HepG2 (cell line): ENCODE measurements around the gene SNX4. TPM values are rescaled to one million over a fixed set of nuclear protein-coding genes. Genes with fewer than 3 reads are reported as not detected.
"Not testable (repeated sequence)": the region's sequence is repeated elsewhere in the genome, so short reads cannot be mapped to it uniquely, and the experiment has no call there.

Source experiments
- ATAC-seq: fragments of 200-7000 bp; cut with Tn5 transposase; 3 replicates; pipeline ENCODE4 v1.9.1; 2020; ENCODE audit warnings: mild to moderate bottlenecking, moderate library complexity
- BruUV-seq: library from RNA; stranded (reverse); fragments of 400-500 nt; replicated peaks from 2 replicates; lab custom pipeline; 2021; lab: Mats Ljungman, UMichigan
- CTCF ChIA-PET: fragments of 300-600 bp; formaldehyde crosslinking; extraction: SDS; loops from one replicate; lab custom pipeline; 2021; ENCODE audit warnings: low total read pairs, inconsistent platforms, low intra/inter-chr PET ratio; lab: Yijun Ruan, JAX
- POLR2A ChIA-PET: fragments of 350-600 bp; sonication (Branson Sonifier 250); formaldehyde crosslinking; loops from one replicate; lab custom pipeline; 2020; ENCODE audit warnings: antibody characterized with exemption, inconsistent platforms; lab: Yijun Ruan, JAX
- DNase-seq: peaks from one replicate; pipeline ENCODE4 v3.0.0-alpha.2; 2015; ENCODE audit warnings: low spot score
- FAIRE-seq: peaks from 3 replicates; lab custom pipeline; 2011; peaks lifted over from hg19 to GRCh38; lab: Jason Lieb, UNC
- H2AFZ ChIP-seq: one replicate; pipeline ENCODE4 v1.6.1; 2011; ENCODE audit warnings: low read length, inconsistent platforms
- H3K27ac ChIP-seq: fragments of 300-600 bp; 3 replicates; pipeline ENCODE4 v1.8.0; 2011; ENCODE audit warnings: mixed run types, mild to moderate bottlenecking, mixed read lengths, low read length, inconsistent platforms; ENCODE audit not compliant: insufficient read depth; ENCODE audit errors: extremely low read length
- H3K27me3 ChIP-seq, 2 experiments: fragments of 200-600 bp in 1 of 2; 2 replicates in 1 of 2; 3 replicates in 1 of 2; pipeline versions ENCODE4 v1.6.0 to v1.8.0; 2011; ENCODE audit warnings: low read length in 2 of 2, mild to moderate bottlenecking in 2 of 2, moderate library complexity in 2 of 2, inconsistent platforms in 1 of 2; ENCODE audit not compliant: insufficient read depth in 2 of 2, control insufficient read depth in 1 of 2
- H3K36me3 ChIP-seq, 2 experiments: fragments of 200-600 bp in 1 of 2; replicated peaks in 1 of 2; 2 replicates in 1 of 2; 3 replicates in 1 of 2; pipeline versions ENCODE4 v1.5.1 to v1.8.0; 2011; ENCODE audit warnings: low read length in 2 of 2, inconsistent platforms in 1 of 2; ENCODE audit not compliant: insufficient read depth in 2 of 2, control insufficient read depth in 1 of 2
- H3K4me1 ChIP-seq: 2 replicates; pipeline ENCODE4 v1.5.1; 2012; ENCODE audit warnings: low read length, inconsistent platforms; ENCODE audit not compliant: insufficient read depth
- H3K4me2 ChIP-seq: 2 replicates; pipeline ENCODE4 v1.6.0; 2011; ENCODE audit warnings: low read depth, low read length, inconsistent platforms
- H3K4me3 ChIP-seq, 3 experiments: fragments of 200-600 bp in 1 of 3; sonication (generic), shearing (Covaris generic) in 1 of 3; replicated peaks in 1 of 3; 2 replicates each; pipeline ENCODE4 v1.5.1; 2011 to 2016; ENCODE audit warnings: low read length in 3 of 3, inconsistent platforms in 2 of 3, low read depth in 2 of 3, mild to moderate bottlenecking in 2 of 3, control low read depth in 1 of 3, mixed read lengths in 1 of 3; ENCODE audit not compliant: insufficient read depth in 1 of 3
- H3K79me2 ChIP-seq: one replicate; pipeline ENCODE4 v1.6.1; 2011; ENCODE audit warnings: low read length, inconsistent platforms; ENCODE audit not compliant: insufficient read depth
- H3K9ac ChIP-seq: 2 replicates; pipeline ENCODE4 v1.6.0; 2011; ENCODE audit warnings: mild to moderate bottlenecking, low read depth, low read length, inconsistent platforms; ENCODE audit not compliant: insufficient read depth
- H3K9me3 ChIP-seq: 2 replicates; pipeline ENCODE4 v1.5.1; 2012; ENCODE audit warnings: mild to moderate bottlenecking, low read length
- H4K20me1 ChIP-seq: 2 replicates; pipeline ENCODE4 v1.6.0; 2011; ENCODE audit warnings: inconsistent platforms, mild to moderate bottlenecking, low read length, moderate library complexity; ENCODE audit not compliant: insufficient read depth
- FOXO1 ChIP-seq: sonication (generic); formaldehyde crosslinking; IDR thresholded peaks from 2 replicates; pipeline ENCODE4 v1.4.0; 2020; ENCODE audit warnings: missing genetic modification reagents
- ZNF431 ChIP-seq: sonication (generic); formaldehyde crosslinking; IDR thresholded peaks from 2 replicates; pipeline ENCODE4 v1.9.0; 2022; ENCODE audit warnings: missing genetic modification reagents, low read depth, mild to moderate bottlenecking, borderline replicate concordance
- ZSCAN25 ChIP-seq: sonication (generic); formaldehyde crosslinking; IDR thresholded peaks from 2 replicates; pipeline ENCODE4 v1.8.0; 2022; ENCODE audit warnings: mild to moderate bottlenecking, missing genetic modification reagents
- WGBS: methylation state at CpG from one replicate; pipeline ENCODE4 v1.1.6; 2017; ENCODE audit warnings: low lambda C conversion rate; 5-methylcytosine and 5-hydroxymethylcytosine counted together
- in situ Hi-C: cut with HindIII; loops from 2 replicates; pipeline ENCODE4 v1.10.0; 2017; ENCODE audit warnings: low pct_unique_long_range_greater_than_20kb; ENCODE audit not compliant: extremely low pct_ligation_motif_present
- intact Hi-C: fragments of 100-400 bp; cut with micrococcal nuclease; formaldehyde crosslinking; loops from one replicate; pipeline ENCODE4 v1.10.0; 2022; ENCODE audit not compliant: unreplicated experiment
- polyA plus RNA-seq, 8 experiments: library from polyadenylated mRNA; depleted of rRNA in 3 of 8; stranded (reverse) in 7 of 8; unstranded in 1 of 8; fragments of >200 nt; fragmentation: Illumina TruSeq in 4 of 8; extraction: Trizol in 4 of 8; gene quantifications; 2 replicates each; pipeline versions ENCODE4 v1.2.1 to v1.2.3, GENCODE V29; 2011 to 2016; ENCODE audit warnings: low read depth in 4 of 8, missing spikeins in 1 of 8, mixed read lengths in 1 of 8; ENCODE audit not compliant: insufficient read depth in 1 of 8
- total RNA-seq, 5 experiments: library from RNA; depleted of rRNA; stranded (reverse); fragments of >200 nt; fragmentation: Illumina TruSeq; extraction: Trizol; gene quantifications; 2 replicates each; pipeline ENCODE4 v1.2.3, GENCODE V29; 2016; ENCODE audit warnings: low read depth in 1 of 5
- TF ChIP-seq, protein P1 (sequence below): sonication (generic); formaldehyde crosslinking; IDR thresholded peaks from 2 replicates; pipeline ENCODE4 v1.4.0; 2020; ENCODE audit warnings: missing genetic modification reagents, mild to moderate bottlenecking, borderline replicate concordance

The SNX4 gene
- total and polyA plus RNA-seq, 2 of the 13 experiments (the other 11 are each of a cell fraction or from before 2014, with no cell fraction given), result 18.1 to 73.6 TPM

DNA sequence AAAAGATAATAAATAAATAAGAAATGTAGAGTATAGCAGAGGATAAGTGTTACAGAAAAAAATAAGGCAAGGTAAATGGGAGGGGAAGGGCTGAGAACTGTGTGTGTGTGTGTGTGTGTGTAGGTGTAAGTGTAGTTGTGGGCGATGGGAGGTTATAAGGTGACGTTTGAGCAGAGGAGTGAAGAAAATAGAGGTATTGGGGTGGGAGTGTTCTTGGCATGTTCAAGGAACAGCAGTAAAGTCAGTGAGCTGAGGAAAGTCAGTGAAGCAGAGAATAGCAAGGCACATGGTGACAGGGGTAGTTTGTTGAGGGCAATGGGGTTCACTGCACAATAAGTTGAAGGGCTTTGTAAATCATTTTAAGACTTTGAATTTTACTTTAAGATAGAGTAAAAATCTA, 113.9 kb downstream of the SNX4 start (continued):
- no peak for TF ChIP-seq FOXO1 (CRISPR knock-in tag)
- no peak for TF ChIP-seq ZSCAN25 (CRISPR knock-in tag)

DNA sequence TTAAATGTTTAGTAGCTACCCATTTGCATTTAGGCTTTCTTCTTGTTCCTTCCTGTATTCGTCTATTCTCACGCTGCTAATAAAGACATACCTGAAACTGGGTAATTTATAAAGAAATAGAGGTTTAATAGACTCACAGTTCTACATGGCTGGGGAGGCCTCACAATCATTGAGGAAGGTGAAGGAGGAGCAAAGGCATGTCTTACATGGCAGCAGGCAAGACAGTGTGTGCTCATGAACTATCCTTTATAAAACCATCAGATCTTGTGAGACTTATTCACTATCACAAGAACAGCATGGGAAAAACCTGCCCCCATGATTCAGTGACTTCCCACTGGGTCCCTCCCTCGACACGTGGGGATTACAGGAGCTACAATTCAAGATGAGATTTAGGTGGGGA, 114.5 kb downstream of the SNX4 start:
- H3K27me3 ChIP-seq, H3K4me2 ChIP-seq, H2AFZ ChIP-seq, BruUV-seq, ATAC-seq, in situ Hi-C loops, FAIRE-seq, H3K27ac ChIP-seq, DNase-seq, POLR2A ChIA-PET, H3K9me3 ChIP-seq, H4K20me1 ChIP-seq, H3K79me2 ChIP-seq, H3K4me3 ChIP-seq, H3K36me3 ChIP-seq, H3K4me1 ChIP-seq, H3K9ac ChIP-seq, intact Hi-C loops, CTCF ChIA-PET: not testable (repeated sequence)
- 76% methylated on average over 4 of the region's 4 CpGs for WGBS
- 0 out of 2 replicates have a peak, but pooled peaks have one; percentile 47 for TF ChIP-seq ZNF431 (CRISPR knock-in tag)

DNA sequence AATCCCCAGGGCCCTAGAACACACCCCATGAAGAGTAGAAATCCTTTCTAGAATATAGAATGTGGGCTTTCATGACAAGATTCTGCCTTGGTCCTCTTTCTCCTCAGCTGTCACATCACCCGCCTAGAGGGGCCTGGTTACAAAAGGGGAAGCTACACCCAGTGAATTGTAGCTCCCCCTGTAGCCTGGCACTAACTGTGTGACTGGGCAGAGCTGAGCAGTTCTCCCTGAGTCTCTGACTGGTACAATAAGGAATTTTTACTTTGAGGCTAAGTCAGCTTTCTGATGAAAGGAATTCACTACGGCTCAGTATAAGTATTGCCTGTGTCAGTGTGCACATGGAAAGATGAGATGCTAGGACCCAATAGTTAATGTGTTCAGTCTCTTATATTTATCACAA, 116.2 kb downstream of the SNX4 start:
- CTCF ChIA-PET, result no interaction called here
- TF ChIP-seq, protein P1, sequence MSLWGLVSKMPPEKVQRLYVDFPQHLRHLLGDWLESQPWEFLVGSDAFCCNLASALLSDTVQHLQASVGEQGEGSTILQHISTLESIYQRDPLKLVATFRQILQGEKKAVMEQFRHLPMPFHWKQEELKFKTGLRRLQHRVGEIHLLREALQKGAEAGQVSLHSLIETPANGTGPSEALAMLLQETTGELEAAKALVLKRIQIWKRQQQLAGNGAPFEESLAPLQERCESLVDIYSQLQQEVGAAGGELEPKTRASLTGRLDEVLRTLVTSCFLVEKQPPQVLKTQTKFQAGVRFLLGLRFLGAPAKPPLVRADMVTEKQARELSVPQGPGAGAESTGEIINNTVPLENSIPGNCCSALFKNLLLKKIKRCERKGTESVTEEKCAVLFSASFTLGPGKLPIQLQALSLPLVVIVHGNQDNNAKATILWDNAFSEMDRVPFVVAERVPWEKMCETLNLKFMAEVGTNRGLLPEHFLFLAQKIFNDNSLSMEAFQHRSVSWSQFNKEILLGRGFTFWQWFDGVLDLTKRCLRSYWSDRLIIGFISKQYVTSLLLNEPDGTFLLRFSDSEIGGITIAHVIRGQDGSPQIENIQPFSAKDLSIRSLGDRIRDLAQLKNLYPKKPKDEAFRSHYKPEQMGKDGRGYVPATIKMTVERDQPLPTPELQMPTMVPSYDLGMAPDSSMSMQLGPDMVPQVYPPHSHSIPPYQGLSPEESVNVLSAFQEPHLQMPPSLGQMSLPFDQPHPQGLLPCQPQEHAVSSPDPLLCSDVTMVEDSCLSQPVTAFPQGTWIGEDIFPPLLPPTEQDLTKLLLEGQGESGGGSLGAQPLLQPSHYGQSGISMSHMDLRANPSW, result no peak
- no peaks in the 10 kb centered on the region for H3K4me1 ChIP-seq
- H3K4me3 ChIP-seq, result no peak overlapping the region
- intact Hi-C loops (no loop called here), in situ Hi-C loops (no loop called here)
- H3K27ac ChIP-seq, result no peak overlapping the region
- FAIRE-seq (no peak), ATAC-seq (peak; percentile 47; the same call in 1 of the 3 replicates), DNase-seq (no peak)
- H3K27me3 ChIP-seq, result no peaks in the 10 kb centered on the region
- no peak overlapping the region for H3K4me2 ChIP-seq
- BruUV-seq, result no TSS peak
- no peak overlapping the region for H2AFZ ChIP-seq
- no peaks in the 10 kb centered on the region for H3K36me3 ChIP-seq
- no peaks in the 10 kb centered on the region for H3K9me3 ChIP-seq
- no peak overlapping the region for H3K9ac ChIP-seq
- POLR2A ChIA-PET, result no interaction called here
- H4K20me1 ChIP-seq, result no peaks in the 10 kb centered on the region
- no peaks in the 10 kb centered on the region for H3K79me2 ChIP-seq
- 49% methylated on average over 2 of the region's 2 CpGs for WGBS
